HepG2 (cell line): Measurements from ENCODE around the gene TMEM81.

ENCODE experiments used
- ADNP ChIP-seq: sonication (generic); formaldehyde crosslinking; IDR thresholded peaks from 2 replicates; pipeline ENCODE4 v1.4.0; 2020; ENCODE audit warnings: missing genetic modification reagents
- CTCF ChIP-seq: sonication (generic); formaldehyde crosslinking; IDR thresholded peaks from 2 replicates; pipeline ENCODE4 v1.5.0; 2020; ENCODE audit warnings: mild to moderate bottlenecking, missing genetic modification reagents, moderate library complexity
- JUNB ChIP-seq: sonication (generic); formaldehyde crosslinking; IDR thresholded peaks from 2 replicates; pipeline ENCODE4 v1.8.0; 2022; ENCODE audit warnings: missing genetic modification reagents, mild to moderate bottlenecking, borderline replicate concordance
- NR2C2 ChIP-seq: sonication (generic); formaldehyde crosslinking; IDR thresholded peaks from 2 replicates; pipeline ENCODE4 v1.4.0; 2020; ENCODE audit warnings: missing genetic modification reagents, mild to moderate bottlenecking, moderate library complexity, borderline replicate concordance
- ZFP90 ChIP-seq: sonication (generic); formaldehyde crosslinking; IDR thresholded peaks from 2 replicates; pipeline ENCODE4 v1.8.0; 2022; ENCODE audit warnings: missing genetic modification reagents, mild to moderate bottlenecking, inconsistent platforms, borderline replicate concordance
- ZNF354B ChIP-seq: sonication (generic); formaldehyde crosslinking; IDR thresholded peaks from 2 replicates; pipeline ENCODE4 v1.8.0; 2022; ENCODE audit warnings: mild to moderate bottlenecking, missing genetic modification reagents
- ZNF563 ChIP-seq: sonication (generic); formaldehyde crosslinking; IDR thresholded peaks from 2 replicates; pipeline ENCODE4 v1.8.0; 2022; ENCODE audit warnings: mild to moderate bottlenecking, moderate library complexity, missing genetic modification reagents
- TF ChIP-seq, protein P1 (sequence below): IDR thresholded peaks from 2 replicates; pipeline ENCODE4 v1.6.1; 2012; ENCODE audit warnings: inconsistent platforms

GRCh38 chr1:205076245-205076761 is 8.0 kb downstream of the TMEM81 start:
- TF ChIP-seq ADNP (no peak), CTCF (CRISPR knock-in tag) (no peak), NR2C2 (CRISPR knock-in tag) (no peak), ZFP90 (no peak), ZNF563 (no peak), ZNF354B (CRISPR knock-in tag) (no peak), JUNB (CRISPR knock-in tag) (no peak)
- TF ChIP-seq, protein P1, sequence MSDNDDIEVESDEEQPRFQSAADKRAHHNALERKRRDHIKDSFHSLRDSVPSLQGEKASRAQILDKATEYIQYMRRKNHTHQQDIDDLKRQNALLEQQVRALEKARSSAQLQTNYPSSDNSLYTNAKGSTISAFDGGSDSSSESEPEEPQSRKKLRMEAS: no peak
